GM23338 (cell line): Measurements from ENCODE around the gene HLA-DPA1. TPM values are rescaled to one million over a fixed set of nuclear protein-coding genes. Genes with fewer than 3 reads are reported as not detected.

Experiments used
- ATAC-seq: fragments of 200-7000 bp; cut with Tn5 transposase; 3 replicates; pipeline ENCODE4 v1.9.1; 2020
- DNase-seq: peaks from one replicate; pipeline ENCODE4 v3.0.0-alpha.2; 2015; ENCODE audit warnings: low spot score
- H2AFZ ChIP-seq: fragments of 200-600 bp; sonication (generic); 2 replicates; pipeline ENCODE4 v1.8.0; 2016; ENCODE audit warnings: antibody characterized with exemption, mild to moderate bottlenecking, moderate library complexity
- H3F3A ChIP-seq: fragments of 200-600 bp; sonication (generic); replicated peaks from 2 replicates; pipeline ENCODE4 v1.8.0; 2017; ENCODE audit warnings: antibody characterized with exemption, mixed run types, low read depth
- H3K27ac ChIP-seq: fragments of 200-600 bp; sonication (generic); 2 replicates; pipeline ENCODE4 v1.6.1; 2016; ENCODE audit warnings: low read depth
- H3K27me3 ChIP-seq: fragments of 200-600 bp; sonication (generic); 2 replicates; pipeline ENCODE4 v1.8.0; 2016; ENCODE audit warnings: mild to moderate bottlenecking, mixed run types, moderate library complexity; ENCODE audit not compliant: insufficient read depth
- H3K36me3 ChIP-seq: fragments of 200-600 bp; sonication (generic); 2 replicates; pipeline ENCODE4 v1.8.0; 2016; ENCODE audit warnings: mild to moderate bottlenecking; ENCODE audit not compliant: insufficient read depth
- H3K4me1 ChIP-seq: fragments of 200-600 bp; sonication (generic); 2 replicates; pipeline ENCODE4 v1.8.0; 2016; ENCODE audit warnings: mild to moderate bottlenecking, moderate library complexity; ENCODE audit not compliant: insufficient read depth
- H3K4me2 ChIP-seq: fragments of 200-600 bp; sonication (generic); 2 replicates; pipeline ENCODE4 v1.7.1; 2017; ENCODE audit warnings: mixed run types
- H3K4me3 ChIP-seq: fragments of 200-600 bp; sonication (generic); 2 replicates; pipeline ENCODE4 v1.6.1; 2016; ENCODE audit warnings: mixed run types
- H3K79me2 ChIP-seq: fragments of 200-600 bp; sonication (generic); replicated peaks from 2 replicates; pipeline ENCODE4 v1.8.0; 2017; ENCODE audit warnings: mild to moderate bottlenecking; ENCODE audit not compliant: insufficient read depth
- H3K9me2 ChIP-seq: fragments of 200-600 bp; sonication (generic); 2 replicates; pipeline ENCODE4 v1.8.0; 2017; ENCODE audit not compliant: insufficient read depth
- H4K20me1 ChIP-seq: fragments of 200-600 bp; sonication (generic); replicated peaks from 2 replicates; pipeline ENCODE4 v1.8.0; 2017; ENCODE audit warnings: mild to moderate bottlenecking; ENCODE audit not compliant: insufficient read depth
- H3K27ac Mint-ChIP-seq: 2 replicates; pipeline ENCODE4 v1.8.0; 2020; ENCODE audit warnings: inconsistent platforms, mild to moderate bottlenecking, moderate library complexity, mixed read lengths
- H3K27me3 Mint-ChIP-seq: 3 replicates; pipeline ENCODE4 v1.8.0; 2022; ENCODE audit warnings: low read depth, mild to moderate bottlenecking, moderate library complexity, mixed read lengths, inconsistent platforms; ENCODE audit not compliant: insufficient read depth, poor library complexity
- H3K36me3 Mint-ChIP-seq: 3 replicates; pipeline ENCODE4 v1.8.0; 2021; ENCODE audit warnings: low read depth, mild to moderate bottlenecking, inconsistent platforms, moderate library complexity, mixed read lengths
- H3K4me1 Mint-ChIP-seq: 3 replicates; pipeline ENCODE4 v1.8.0; 2020; ENCODE audit warnings: mild to moderate bottlenecking, inconsistent platforms, mixed read lengths
- H3K4me3 Mint-ChIP-seq: 3 replicates; pipeline ENCODE4 v1.8.0; 2021; ENCODE audit warnings: moderate library complexity, mild to moderate bottlenecking, inconsistent platforms, mixed read lengths
- H3K9me3 Mint-ChIP-seq: 3 replicates; pipeline ENCODE4 v1.8.0; 2020; ENCODE audit warnings: moderate library complexity, mild to moderate bottlenecking, inconsistent platforms, mixed read lengths
- CREB1 ChIP-seq: fragments of 250-450 bp; sonication (Bioruptor Pico); IDR thresholded peaks from 2 replicates; pipeline ENCODE4 v1.5.0; 2020; ENCODE audit warnings: low read depth, mild to moderate bottlenecking, moderate library complexity
- EZH2 ChIP-seq: fragments of 200-600 bp; sonication (generic); IDR thresholded peaks from one replicate; pipeline ENCODE4 v1.8.0; 2017; ENCODE audit warnings: antibody characterized with exemption, mild to moderate bottlenecking, low read depth; ENCODE audit not compliant: unreplicated experiment
- EZH2phosphoT487 ChIP-seq: fragments of 200-600 bp; sonication (generic); IDR thresholded peaks from one replicate; pipeline ENCODE4 v1.8.1; 2018; ENCODE audit warnings: antibody characterized with exemption; ENCODE audit not compliant: unreplicated experiment
- POLR2AphosphoS5 ChIP-seq: IDR thresholded peaks from 2 replicates; pipeline ENCODE4 v1.6.1; 2016; ENCODE audit warnings: antibody characterized with exemption, low read depth
- STAT1 ChIP-seq: IDR thresholded peaks from one replicate; pipeline ENCODE4 v1.6.1; 2016; ENCODE audit warnings: antibody characterized with exemption; ENCODE audit not compliant: unreplicated experiment
- ZNF114 ChIP-seq: fragments of 250-450 bp; sonication (Bioruptor Pico); IDR thresholded peaks from 2 replicates; pipeline ENCODE4 v1.5.0; 2020; ENCODE audit warnings: mild to moderate bottlenecking, moderate library complexity
- polyA plus RNA-seq: library from polyadenylated mRNA; unstranded; fragments of >200 nt; fragmentation: Nextera tagmentation; extraction: Ambion mirVana; gene quantifications from 2 replicates; pipeline ENCODE4 v1.2.1, GENCODE V29; 2016
- total RNA-seq: library from RNA; depleted of rRNA; stranded (reverse); fragments of >200 nt; shearing (Covaris generic); gene quantifications from 2 replicates; pipeline ENCODE4 v1.2.3, GENCODE V29; 2014
- TF ChIP-seq, protein P1 (sequence below), 2 experiments: fragments of 200-600 bp in 1 of 2; sonication (generic) in 1 of 2; conservative IDR thresholded peaks; 2 replicates each; pipeline versions ENCODE4 v1.5.1 to v1.6.1; 2016 to 2017; ENCODE audit warnings: antibody characterized with exemption in 2 of 2, low read depth in 2 of 2, mild to moderate bottlenecking in 2 of 2, moderate library complexity in 1 of 2
- TF ChIP-seq, protein P2 (sequence below): fragments of 250-450 bp; sonication (Bioruptor Pico); IDR thresholded peaks from 2 replicates; pipeline ENCODE4 v1.5.0; 2020; ENCODE audit warnings: mild to moderate bottlenecking, moderate library complexity
- TF ChIP-seq, protein P3 (sequence below): IDR thresholded peaks from 2 replicates; pipeline ENCODE4 v1.6.1; 2016; ENCODE audit warnings: antibody characterized with exemption

The HLA-DPA1 gene
- total and polyA plus RNA-seq, 2 experiments from 2014 or later: 4.1 to 6.9 TPM

DNA sequence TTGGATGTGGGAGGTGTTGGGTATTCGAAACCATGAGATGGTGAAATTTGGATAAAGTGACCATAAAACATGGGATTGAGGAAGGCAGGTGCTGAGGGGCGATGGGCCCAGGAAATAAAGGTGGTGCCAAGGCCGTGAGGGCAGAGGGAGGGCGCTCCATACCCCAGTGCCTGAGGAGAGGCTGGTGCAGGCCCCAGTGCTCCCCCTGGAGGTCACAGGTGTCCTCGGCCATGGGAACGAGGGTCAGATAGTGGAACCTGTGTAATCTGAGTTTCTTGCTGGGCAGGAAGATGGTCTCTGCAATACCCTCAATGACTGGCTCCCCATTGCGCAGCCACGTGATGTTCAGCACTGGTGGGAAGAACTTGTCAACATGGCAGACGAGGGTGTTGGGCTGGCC is 18.5 kb upstream of the HLA-DPA1 start:
- Histone ChIP-seq H3K4me1 (no peaks in the 10 kb centered on the region), H2AFZ (0 out of 2 replicates have a peak overlapping the region, but pooled peaks have one; percentile 23), H3K79me2 (no peaks in the 10 kb centered on the region), H3K4me3 (no peak overlapping the region), H3K27ac (no peak overlapping the region), H3K36me3 (no peaks in the 10 kb centered on the region), H3K9me2 (0 out of 2 replicates have a peak, but pooled peaks cover 5% of the 10 kb centered on the region), H3F3A (no peaks in the 10 kb centered on the region), H3K27me3 (no peaks in the 10 kb centered on the region), H3K4me2 (no peak overlapping the region), H4K20me1 (no peaks in the 10 kb centered on the region)
- Mint-ChIP-seq H3K4me1 (peaks cover 3% of the 10 kb centered on the region; the same call in 2 of the 3 replicates), H3K9me3 (no peaks in the 10 kb centered on the region), H3K4me3 (no peak overlapping the region), H3K36me3 (no peaks in the 10 kb centered on the region), H3K27ac (no peak overlapping the region), H3K27me3 (peaks cover 8% of the 10 kb centered on the region)
- ATAC-seq: peak; percentile 100
- TF ChIP-seq, protein P1, sequence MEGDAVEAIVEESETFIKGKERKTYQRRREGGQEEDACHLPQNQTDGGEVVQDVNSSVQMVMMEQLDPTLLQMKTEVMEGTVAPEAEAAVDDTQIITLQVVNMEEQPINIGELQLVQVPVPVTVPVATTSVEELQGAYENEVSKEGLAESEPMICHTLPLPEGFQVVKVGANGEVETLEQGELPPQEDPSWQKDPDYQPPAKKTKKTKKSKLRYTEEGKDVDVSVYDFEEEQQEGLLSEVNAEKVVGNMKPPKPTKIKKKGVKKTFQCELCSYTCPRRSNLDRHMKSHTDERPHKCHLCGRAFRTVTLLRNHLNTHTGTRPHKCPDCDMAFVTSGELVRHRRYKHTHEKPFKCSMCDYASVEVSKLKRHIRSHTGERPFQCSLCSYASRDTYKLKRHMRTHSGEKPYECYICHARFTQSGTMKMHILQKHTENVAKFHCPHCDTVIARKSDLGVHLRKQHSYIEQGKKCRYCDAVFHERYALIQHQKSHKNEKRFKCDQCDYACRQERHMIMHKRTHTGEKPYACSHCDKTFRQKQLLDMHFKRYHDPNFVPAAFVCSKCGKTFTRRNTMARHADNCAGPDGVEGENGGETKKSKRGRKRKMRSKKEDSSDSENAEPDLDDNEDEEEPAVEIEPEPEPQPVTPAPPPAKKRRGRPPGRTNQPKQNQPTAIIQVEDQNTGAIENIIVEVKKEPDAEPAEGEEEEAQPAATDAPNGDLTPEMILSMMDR (conservative IDR thresholded peaks at IDR 0.05; ENCODE audit: low read depth in 2 of 2): peak; percentile 85 to 99
- no peak for TF ChIP-seq ZNF114 (CRISPR knock-in tag)
- peak; percentile 89 for DNase-seq

DNA sequence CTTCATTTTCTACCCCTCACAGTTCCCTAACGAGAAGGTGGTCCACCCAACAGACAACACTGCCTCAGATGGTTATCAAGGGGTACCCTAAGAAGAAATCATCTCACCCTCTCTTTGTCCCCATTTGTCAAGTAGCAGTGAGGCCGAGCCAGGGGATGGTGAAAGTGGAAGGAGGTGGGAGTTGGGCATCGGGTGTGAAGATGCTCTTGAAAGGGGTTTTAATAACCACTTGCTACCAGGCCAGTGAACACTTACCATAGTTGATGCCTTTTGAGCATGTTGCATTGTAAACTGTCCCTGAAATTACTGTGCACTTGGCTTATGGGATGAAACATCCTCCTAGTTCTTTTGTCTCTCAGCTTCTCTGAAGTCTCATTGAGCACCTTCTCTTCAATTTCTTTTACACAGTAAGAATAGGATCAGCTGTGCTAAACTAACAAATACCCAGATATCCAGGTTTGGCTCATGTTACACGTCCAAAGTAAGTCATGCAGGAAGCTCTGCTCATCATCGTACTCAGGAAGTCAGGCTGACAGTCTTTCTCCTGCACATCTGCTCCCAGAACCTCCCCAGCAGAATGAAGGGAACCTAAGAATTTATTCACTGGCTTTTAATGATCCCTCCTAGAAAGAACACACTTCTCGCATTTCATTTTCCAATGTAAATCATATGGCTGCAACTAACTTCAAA is 15.6 kb upstream of the HLA-DPA1 start:
- no peak overlapping the region for H3K27ac Mint-ChIP-seq
- Histone ChIP-seq H3K36me3 (no peaks in the 10 kb centered on the region), H2AFZ (no peak overlapping the region), H3K4me3 (no peak overlapping the region), H3F3A (no peaks in the 10 kb centered on the region), H3K4me1 (no peaks in the 10 kb centered on the region), H3K9me2 (0 out of 2 replicates have a peak, but pooled peaks cover 5% of the 10 kb centered on the region), H3K4me2 (no peak overlapping the region), H3K27ac (no peak overlapping the region), H3K79me2 (no peaks in the 10 kb centered on the region), H3K27me3 (no peaks in the 10 kb centered on the region), H4K20me1 (no peaks in the 10 kb centered on the region)
- no peak overlapping the region for H3K4me3 Mint-ChIP-seq
- H3K27me3 Mint-ChIP-seq: peaks cover 9% of the 10 kb centered on the region
- H3K36me3 Mint-ChIP-seq: peaks cover 18% of the 10 kb centered on the region; the same call in 1 of the 3 replicates
- no peaks in the 10 kb centered on the region for H3K9me3 Mint-ChIP-seq
- DNase-seq (no peak), ATAC-seq (no peak)
- H3K4me1 Mint-ChIP-seq: peaks cover 11% of the 10 kb centered on the region
- TF ChIP-seq POLR2AphosphoS5 (no peak), ZNF114 (CRISPR knock-in tag) (no peak), EZH2phosphoT487 (no peak), EZH2 (no peak), STAT1 (no peak), CREB1 (CRISPR knock-in tag) (no peak)
- TF ChIP-seq, protein P2, sequence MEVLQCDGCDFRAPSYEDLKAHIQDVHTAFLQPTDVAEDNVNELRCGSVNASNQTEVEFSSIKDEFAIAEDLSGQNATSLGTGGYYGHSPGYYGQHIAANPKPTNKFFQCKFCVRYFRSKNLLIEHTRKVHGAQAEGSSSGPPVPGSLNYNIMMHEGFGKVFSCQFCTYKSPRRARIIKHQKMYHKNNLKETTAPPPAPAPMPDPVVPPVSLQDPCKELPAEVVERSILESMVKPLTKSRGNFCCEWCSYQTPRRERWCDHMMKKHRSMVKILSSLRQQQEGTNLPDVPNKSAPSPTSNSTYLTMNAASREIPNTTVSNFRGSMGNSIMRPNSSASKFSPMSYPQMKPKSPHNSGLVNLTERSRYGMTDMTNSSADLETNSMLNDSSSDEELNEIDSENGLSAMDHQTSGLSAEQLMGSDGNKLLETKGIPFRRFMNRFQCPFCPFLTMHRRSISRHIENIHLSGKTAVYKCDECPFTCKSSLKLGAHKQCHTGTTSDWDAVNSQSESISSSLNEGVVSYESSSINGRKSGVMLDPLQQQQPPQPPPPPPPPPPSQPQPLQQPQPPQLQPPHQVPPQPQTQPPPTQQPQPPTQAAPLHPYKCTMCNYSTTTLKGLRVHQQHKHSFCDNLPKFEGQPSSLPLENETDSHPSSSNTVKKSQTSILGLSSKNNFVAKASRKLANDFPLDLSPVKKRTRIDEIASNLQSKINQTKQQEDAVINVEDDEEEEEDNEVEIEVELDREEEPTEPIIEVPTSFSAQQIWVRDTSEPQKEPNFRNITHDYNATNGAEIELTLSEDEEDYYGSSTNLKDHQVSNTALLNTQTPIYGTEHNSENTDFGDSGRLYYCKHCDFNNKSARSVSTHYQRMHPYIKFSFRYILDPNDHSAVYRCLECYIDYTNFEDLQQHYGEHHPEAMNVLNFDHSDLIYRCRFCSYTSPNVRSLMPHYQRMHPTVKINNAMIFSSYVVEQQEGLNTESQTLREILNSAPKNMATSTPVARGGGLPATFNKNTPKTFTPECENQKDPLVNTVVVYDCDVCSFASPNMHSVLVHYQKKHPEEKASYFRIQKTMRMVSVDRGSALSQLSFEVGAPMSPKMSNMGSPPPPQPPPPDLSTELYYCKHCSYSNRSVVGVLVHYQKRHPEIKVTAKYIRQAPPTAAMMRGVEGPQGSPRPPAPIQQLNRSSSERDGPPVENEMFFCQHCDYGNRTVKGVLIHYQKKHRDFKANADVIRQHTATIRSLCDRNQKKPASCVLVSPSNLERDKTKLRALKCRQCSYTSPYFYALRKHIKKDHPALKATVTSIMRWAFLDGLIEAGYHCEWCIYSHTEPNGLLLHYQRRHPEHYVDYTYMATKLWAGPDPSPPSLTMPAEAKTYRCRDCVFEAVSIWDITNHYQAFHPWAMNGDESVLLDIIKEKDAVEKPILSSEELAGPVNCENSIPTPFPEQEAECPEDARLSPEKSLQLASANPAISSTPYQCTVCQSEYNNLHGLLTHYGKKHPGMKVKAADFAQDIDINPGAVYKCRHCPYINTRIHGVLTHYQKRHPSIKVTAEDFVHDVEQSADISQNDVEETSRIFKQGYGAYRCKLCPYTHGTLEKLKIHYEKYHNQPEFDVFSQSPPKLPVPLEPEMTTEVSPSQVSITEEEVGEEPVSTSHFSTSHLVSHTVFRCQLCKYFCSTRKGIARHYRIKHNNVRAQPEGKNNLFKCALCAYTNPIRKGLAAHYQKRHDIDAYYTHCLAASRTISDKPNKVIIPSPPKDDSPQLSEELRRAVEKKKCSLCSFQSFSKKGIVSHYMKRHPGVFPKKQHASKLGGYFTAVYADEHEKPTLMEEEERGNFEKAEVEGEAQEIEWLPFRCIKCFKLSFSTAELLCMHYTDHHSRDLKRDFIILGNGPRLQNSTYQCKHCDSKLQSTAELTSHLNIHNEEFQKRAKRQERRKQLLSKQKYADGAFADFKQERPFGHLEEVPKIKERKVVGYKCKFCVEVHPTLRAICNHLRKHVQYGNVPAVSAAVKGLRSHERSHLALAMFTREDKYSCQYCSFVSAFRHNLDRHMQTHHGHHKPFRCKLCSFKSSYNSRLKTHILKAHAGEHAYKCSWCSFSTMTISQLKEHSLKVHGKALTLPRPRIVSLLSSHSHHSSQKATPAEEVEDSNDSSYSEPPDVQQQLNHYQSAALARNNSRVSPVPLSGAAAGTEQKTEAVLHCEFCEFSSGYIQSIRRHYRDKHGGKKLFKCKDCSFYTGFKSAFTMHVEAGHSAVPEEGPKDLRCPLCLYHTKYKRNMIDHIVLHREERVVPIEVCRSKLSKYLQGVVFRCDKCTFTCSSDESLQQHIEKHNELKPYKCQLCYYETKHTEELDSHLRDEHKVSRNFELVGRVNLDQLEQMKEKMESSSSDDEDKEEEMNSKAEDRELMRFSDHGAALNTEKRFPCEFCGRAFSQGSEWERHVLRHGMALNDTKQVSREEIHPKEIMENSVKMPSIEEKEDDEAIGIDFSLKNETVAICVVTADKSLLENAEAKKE (CRISPR knock-in tag): no peak
- TF ChIP-seq, protein P1 (conservative IDR thresholded peaks at IDR 0.05; ENCODE audit: low read depth in 2 of 2): no peak
- TF ChIP-seq, protein P3, sequence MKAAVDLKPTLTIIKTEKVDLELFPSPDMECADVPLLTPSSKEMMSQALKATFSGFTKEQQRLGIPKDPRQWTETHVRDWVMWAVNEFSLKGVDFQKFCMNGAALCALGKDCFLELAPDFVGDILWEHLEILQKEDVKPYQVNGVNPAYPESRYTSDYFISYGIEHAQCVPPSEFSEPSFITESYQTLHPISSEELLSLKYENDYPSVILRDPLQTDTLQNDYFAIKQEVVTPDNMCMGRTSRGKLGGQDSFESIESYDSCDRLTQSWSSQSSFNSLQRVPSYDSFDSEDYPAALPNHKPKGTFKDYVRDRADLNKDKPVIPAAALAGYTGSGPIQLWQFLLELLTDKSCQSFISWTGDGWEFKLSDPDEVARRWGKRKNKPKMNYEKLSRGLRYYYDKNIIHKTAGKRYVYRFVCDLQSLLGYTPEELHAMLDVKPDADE: no peak
